Mucosa of descending colon (tissue), 3 donors: Measurements from ENCODE around the gene LENG9. TPM values are rescaled to one million over a fixed set of nuclear protein-coding genes. Genes with fewer than 3 reads are reported as not detected.

Source experiments
- ATAC-seq: fragments of 200-7000 bp; cut with Tn5 transposase; one replicate; pipeline ENCODE4 v1.9.1; 2020; ENCODE audit warnings: mild to moderate bottlenecking, moderate library complexity
- DNase-seq, 3 donors: peaks; one replicate each; pipeline ENCODE4 v3.0.0-alpha.2; 2020
- H3K36me3 ChIP-seq: fragments of 200-600 bp; one replicate; pipeline ENCODE4 v1.8.0; 2021; ENCODE audit warnings: low read depth, mild to moderate bottlenecking
- H3K4me1 ChIP-seq: fragments of 200-600 bp; one replicate; pipeline ENCODE4 v1.8.0; 2021; ENCODE audit warnings: low read depth, mild to moderate bottlenecking
- H3K4me3 ChIP-seq: fragments of 200-600 bp; one replicate; pipeline ENCODE4 v1.8.0; 2021; ENCODE audit warnings: mild to moderate bottlenecking
- H3K9me3 ChIP-seq: fragments of 200-600 bp; one replicate; pipeline ENCODE4 v1.8.0; 2021; ENCODE audit warnings: mild to moderate bottlenecking
- CTCF ChIP-seq: fragments of 200-600 bp; IDR thresholded peaks from one replicate; pipeline ENCODE4 v1.8.0; 2022; ENCODE audit warnings: antibody characterized with exemption, mild to moderate bottlenecking
- intact Hi-C, 2 donors: fragments of 100-400 bp; cut with DNase I in 1 of 2; cut with micrococcal nuclease in 1 of 2; formaldehyde crosslinking; loops; one replicate each; pipeline versions ENCODE4 v1.11.0 to v1.11.1; 2022; cut with DNase I, micrococcal nuclease
- total RNA-seq, 3 donors: library from RNA; stranded (reverse); fragmentation: NEBNext Ultra II Directional in 2 of 3; extraction: Animal tissue kit (Norgen Biotek cat#: 25700) in 2 of 3; gene quantifications; one replicate each; pipeline versions ENCODE4 v1.2.1 to v1.2.4, GENCODE V29; 2021 to 2023
- donor health status: DM: no; HTN: no; CAD: no; lungs with moderate emphysema.
- donor health status: DM: no; HTN: no; CAD: no.
- donor health status: DM: no; HTN: yes; CAD: no.

LENG9 gene
- total RNA-seq, 3 donors from 2014 or later = 9.2 to 21.6 (median 20.9) TPM

- Histone ChIP-seq H3K9me3 (no peaks in the 10 kb centered on the region), H3K4me3 (no peak overlapping the region), H3K4me1 (peaks cover 14% of the 10 kb centered on the region), H3K36me3 (no peaks in the 10 kb centered on the region)
- intact Hi-C loops = no loop called here
- ATAC-seq (peak; percentile 56), DNase-seq (peak; percentile 63 to 85 (median 73))
- TF ChIP-seq CTCF = no peak
These were observed 18.8 kb downstream of the LENG9 start for GRCh38 chr19:54444737-54445136.

DNA sequence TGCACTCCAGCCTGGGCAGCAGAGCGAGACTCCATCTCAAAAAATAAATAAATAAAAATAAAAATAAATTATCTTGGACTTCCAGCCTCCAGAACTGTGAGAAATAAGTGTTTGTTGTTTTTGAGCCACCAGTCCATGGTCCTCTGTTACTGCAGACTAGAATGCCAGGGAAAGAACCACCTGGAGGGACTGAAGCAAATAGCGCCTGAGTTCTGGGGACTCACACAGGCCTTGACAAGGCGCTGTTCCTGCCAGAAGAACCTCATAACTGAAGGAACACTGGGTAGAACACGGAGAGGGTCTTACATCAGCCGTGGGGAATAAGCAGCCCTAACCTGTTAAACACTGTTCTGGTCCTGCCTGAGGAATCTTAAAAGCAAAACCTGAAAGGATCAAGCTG is 22.9 kb downstream of the LENG9 start:
- Histone ChIP-seq H3K9me3 (no peaks in the 10 kb centered on the region), H3K36me3 (no peaks in the 10 kb centered on the region), H3K4me3 (no peak overlapping the region), H3K4me1 (peaks cover 6% of the 10 kb centered on the region)
- DNase-seq (no peak), ATAC-seq (no peak)
- intact Hi-C loops = no loop called here
- no peak for TF ChIP-seq CTCF

DNA sequence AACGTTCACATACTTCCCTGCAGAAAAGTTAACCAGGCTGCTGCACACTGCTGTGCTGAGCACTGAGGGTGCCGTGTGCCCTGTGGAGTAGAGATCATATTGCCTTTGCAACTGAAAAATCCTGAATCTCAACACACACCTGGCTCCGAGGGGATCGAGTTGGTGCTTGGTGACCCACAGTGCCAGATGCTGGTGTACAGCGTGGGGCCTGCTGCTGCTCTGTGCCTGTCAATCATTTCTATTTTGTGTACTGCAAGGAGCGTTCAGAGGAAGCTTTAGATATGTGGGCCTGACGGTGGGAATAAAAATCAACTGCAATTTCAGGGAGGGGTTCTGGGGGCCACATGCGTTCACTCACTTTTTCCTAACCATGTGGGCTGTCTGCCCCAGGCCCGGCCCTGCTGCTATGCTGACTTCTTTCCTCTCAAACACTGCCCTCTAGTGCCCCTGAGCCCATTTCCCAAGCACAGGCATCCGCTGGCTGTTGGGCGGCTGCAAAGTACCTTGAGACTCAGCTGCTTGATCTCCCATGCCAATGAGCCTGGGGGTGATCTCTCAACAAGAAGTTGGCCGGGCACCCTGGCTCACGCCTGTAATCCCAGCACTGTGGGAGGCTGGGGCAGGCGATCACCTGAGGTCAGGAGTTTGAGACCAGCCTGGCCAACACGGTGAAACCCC is 24.3 kb downstream of the LENG9 start:
- Histone ChIP-seq H3K4me3 (no peak overlapping the region), H3K4me1 (no peaks in the 10 kb centered on the region), H3K36me3 (no peaks in the 10 kb centered on the region), H3K9me3 (no peaks in the 10 kb centered on the region)
- DNase-seq = peak in 2 of 3 donors; percentile 36 to 59
- intact Hi-C loops = no loop called here
- ATAC-seq = peak; percentile 75
- no peak for TF ChIP-seq CTCF

DNA sequence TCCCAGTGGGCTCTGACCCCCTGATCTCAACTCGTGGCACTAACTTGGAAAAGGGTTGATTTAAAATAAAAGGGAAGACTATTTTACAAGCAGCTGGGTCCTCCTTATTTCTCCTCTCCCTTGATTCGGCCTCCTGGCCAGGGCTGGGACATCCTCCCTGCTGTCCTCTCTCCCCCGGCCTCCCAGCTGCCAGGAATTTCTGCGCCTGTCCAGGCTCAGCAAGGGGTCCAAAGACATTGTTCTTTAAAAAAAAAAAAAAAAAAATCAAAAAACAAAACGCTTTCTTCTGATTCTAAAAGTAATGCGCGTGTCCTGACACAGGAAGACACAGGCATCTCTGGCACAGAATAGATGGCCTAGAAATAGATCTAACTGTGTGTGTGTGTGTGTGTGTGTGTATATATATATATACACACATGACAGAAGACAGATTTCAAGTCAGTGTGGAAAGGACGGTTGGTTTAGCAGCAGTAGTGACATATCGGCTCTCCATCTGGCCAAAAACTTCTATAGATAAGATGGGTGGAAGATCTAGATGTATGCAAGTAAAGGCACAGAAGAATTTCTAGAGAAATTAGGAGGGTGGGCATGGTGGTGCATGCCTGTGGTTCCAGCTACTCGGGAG is 26.8 kb downstream of the LENG9 start:
- intact Hi-C loops = no loop called here
- DNase-seq (peak in 1 of 3 donors; percentile 32), ATAC-seq (no peak)
- H3K4me3 ChIP-seq = no peak overlapping the region
- no peaks in the 10 kb centered on the region for H3K4me1 ChIP-seq
- H3K9me3 ChIP-seq = no peaks in the 10 kb centered on the region
- no peak for TF ChIP-seq CTCF
- no peaks in the 10 kb centered on the region for H3K36me3 ChIP-seq

GRCh38 chr19:54436031-54436523 is 27.5 kb downstream of the LENG9 start:
- intact Hi-C loops = no loop called here
- Histone ChIP-seq H3K9me3 (no peaks in the 10 kb centered on the region), H3K4me3 (no peak overlapping the region), H3K36me3 (no peaks in the 10 kb centered on the region), H3K4me1 (no peaks in the 10 kb centered on the region)
- TF ChIP-seq CTCF = no peak
- no peak for ATAC-seq
- DNase-seq = peak in 1 of 3 donors; percentile 43
